ENCODE results near the gene PIP5K1B.

DNA sequence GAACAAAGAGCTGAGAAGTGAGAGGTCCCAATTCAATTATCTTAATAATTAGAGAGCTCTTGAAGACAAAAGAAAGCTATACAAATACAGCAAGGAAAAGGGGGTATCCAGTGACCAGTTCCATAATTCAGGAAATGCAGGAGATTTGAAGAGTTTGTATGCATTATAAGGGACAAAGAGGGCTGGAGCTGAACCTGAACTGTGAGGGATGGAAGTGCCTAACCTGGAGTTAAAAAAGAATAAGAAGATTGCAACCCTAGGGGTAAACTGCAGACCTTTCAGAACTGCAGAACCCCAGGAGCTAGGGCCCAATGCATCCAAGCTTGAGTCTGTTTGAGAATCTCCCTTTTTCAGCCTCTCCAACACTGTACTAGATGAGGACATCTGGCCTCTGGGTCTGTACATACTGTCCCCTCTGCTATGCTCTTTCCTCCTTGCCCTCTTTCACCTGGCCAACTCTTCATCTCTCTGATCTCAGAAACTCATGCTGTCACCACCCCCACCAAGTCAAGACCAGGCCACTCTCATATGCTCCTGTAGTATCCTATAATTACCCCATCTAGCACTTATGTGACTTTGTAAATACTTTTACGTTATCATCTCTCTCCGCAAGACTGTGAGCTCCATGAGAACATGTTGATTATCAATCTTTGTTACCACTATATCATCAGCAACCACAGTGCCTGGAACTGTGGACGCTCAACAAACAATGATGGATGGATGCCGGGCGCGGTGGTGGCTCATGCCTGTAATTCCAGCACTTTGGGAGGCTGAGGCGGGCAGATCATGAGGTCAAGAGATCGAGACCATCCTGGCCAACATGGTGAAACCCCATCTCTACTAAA is 315.5 kb downstream of the PIP5K1B start:
- TF ChIP-seq, protein P1, sequence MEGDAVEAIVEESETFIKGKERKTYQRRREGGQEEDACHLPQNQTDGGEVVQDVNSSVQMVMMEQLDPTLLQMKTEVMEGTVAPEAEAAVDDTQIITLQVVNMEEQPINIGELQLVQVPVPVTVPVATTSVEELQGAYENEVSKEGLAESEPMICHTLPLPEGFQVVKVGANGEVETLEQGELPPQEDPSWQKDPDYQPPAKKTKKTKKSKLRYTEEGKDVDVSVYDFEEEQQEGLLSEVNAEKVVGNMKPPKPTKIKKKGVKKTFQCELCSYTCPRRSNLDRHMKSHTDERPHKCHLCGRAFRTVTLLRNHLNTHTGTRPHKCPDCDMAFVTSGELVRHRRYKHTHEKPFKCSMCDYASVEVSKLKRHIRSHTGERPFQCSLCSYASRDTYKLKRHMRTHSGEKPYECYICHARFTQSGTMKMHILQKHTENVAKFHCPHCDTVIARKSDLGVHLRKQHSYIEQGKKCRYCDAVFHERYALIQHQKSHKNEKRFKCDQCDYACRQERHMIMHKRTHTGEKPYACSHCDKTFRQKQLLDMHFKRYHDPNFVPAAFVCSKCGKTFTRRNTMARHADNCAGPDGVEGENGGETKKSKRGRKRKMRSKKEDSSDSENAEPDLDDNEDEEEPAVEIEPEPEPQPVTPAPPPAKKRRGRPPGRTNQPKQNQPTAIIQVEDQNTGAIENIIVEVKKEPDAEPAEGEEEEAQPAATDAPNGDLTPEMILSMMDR (conservative IDR thresholded peaks at IDR 0.05; ENCODE audit: low read length): no peak
- TF ChIP-seq EZH2phosphoT487 (IDR thresholded peaks at IDR 0.05; ENCODE audit: borderline replicate concordance, low read depth, low read length): no peak

Data from OCI-LY7 (cell line).